ENCODE results near the gene COL15A1. TPM values are rescaled to one million over a fixed set of nuclear protein-coding genes. Genes with fewer than 3 reads are reported as not detected.

Gene COL15A1
- total and polyA plus RNA-seq, 2 of the 8 experiments (the other 6 are each of a cell fraction or from before 2014, with no cell fraction given) = 0.12 to 0.15 TPM

DNA sequence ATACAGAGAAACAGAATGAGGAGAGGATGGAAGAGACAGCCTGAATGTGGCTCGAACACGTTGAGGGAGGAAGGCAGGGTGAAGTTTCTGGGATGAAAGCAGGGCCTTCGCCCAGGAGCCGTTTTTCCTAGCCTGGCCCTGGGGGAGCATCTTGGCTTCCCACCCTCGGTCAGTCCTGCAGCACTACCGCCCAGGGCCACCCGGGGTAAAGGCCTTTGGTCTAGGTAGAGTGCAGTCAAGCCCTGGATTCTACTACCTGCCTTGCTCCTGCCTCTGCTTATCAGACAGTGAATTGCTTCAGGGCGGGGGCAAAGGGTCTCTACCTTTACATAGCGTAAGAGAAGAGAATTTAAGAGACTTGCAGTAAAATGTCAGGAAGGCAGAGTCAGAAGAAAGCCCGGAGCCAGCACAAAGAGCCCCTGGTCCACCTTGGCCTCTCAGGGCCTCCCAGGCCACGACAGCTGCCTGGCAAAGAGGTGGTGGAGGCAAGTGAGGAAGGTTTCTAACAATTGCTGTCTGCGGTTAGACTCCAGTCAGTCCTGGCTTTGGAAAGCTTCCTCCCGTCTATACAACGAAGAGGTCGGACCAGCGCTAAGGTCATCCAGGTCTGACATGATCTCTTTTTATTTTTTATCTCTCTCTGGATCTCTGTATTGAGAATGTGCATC, 17.9 kb downstream of the COL15A1 start (continued):
- TF ChIP-seq, protein P1, sequence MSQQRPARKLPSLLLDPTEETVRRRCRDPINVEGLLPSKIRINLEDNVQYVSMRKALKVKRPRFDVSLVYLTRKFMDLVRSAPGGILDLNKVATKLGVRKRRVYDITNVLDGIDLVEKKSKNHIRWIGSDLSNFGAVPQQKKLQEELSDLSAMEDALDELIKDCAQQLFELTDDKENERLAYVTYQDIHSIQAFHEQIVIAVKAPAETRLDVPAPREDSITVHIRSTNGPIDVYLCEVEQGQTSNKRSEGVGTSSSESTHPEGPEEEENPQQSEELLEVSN (IDR thresholded peaks at IDR 0.05) = no peak
- no peak for TF ChIP-seq TEAD4 (IDR thresholded peaks at IDR 0.05; ENCODE audit: low read depth, low read length)

Data from H1 (cell line).